ENCODE measurements around the gene PPFIA2.

GRCh38 chr12:81546811-81547210 is 212.3 kb downstream of the PPFIA2 start:
- TF ChIP-seq CTCF (optimal IDR thresholded peaks at IDR 0.05 in 1 of 3, IDR thresholded peaks at IDR 0.05 in 1 of 3, conservative IDR thresholded peaks at IDR 0.05 in 1 of 3; ENCODE audit: extremely low read depth in 1 of 3, insufficient read depth in 2 of 3, low read length in 3 of 3) (no peak), EZH2 (IDR thresholded peaks at IDR 0.05; ENCODE audit: low read length) (no peak)
